ENCODE results near the gene CFAP299.

Gene CFAP299

DNA sequence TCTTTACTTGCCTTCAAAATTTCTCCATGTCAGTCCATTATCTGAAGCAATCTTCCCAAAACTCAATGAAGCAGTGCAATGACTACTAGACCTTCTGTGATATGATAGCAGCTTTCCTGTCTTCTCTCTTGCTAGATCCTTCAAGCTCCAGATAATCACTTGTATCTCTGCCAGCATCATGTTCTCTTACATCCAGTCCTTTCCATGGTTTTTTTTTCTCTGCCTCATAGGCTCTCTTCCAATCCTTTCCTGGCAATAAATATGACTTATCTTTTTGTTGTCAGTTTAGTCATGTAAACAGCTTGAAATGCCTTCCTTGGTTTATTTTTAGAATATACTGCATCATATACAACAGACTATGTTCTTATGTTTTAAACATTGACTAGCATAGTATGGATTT is 193.5 kb downstream of the CFAP299 start:
- no peak for DNase-seq

DNA sequence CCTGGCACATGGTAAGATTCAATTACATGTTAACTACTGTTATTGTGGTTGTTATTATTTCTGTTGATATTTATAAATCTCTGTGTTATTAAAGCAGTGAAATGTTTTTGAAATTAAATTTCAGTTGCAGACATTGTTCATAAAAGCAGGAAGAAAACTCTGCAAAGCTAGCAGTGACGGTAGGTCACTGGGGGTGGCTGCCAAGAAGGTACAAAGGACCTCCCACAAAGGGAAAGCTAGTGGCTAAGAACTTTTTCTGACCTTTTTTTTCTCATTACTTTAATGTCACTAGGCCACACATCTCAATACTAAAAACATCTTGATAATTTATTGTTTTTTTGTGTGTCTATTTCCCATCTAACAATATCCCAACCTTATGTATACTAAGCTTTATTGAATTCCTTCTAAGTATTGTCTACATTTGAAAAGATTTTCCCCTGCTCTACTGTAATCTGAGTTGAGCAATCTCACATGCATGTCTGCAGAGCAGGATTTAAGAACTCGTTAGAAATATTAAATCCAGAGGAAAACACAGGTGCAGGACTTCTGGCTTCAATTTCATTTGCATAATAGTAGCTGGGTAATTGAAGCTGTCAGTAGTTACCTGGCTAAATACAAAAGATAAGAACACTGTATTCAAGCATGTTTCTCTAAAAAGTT is 197.3 kb downstream of the CFAP299 start:
- no peak for DNase-seq

DNA sequence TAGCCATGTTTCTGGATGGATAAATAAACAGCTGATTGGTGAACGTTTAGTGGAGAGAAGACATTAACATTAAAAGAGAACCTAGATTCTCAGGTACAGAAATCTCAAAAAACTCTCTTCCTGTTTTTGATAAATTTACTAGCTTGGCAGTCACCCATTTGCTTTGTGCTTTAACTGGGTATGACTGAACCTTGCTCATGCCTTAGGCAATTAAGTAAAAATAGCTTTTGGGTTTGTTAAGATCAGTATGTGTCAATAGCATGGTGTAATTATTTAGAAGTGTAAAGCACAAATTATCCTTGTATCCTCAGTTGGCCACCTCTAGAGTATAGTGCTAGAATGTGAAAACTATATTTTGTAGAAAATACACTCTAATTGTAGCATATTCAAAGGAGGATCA is 200.0 kb downstream of the CFAP299 start:
- DNase-seq = no peak

DNA sequence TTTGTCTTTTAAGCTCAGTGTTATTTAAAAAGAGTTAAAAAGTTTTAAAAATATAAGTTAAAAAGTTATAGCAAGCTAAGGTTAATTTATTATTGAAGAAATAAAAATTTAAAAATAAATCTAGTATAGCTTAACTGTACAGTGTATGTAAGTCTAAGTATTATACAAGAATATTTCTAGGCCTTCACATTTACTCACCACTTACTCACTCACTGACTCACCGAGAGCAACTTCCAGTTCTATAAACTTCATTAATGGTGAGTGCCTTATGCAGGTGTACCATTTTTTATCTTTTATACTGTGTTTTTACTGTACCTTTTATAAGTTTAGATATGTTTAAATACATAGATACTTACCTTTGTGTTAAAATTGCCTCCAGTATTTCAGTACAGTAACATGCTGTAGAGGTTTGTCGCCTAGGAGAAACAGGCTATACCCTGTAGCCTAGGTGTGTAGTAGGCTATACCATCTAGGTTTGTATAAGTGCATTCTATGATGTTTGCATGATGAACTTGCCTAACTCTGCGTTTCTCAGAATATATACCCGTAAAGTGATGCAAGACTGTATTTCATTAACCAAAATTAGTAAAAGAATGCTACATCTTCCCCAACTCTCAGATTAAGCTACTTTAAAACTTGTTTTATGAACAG is 202.9 kb downstream of the CFAP299 start:
- no peak for DNase-seq

DNA sequence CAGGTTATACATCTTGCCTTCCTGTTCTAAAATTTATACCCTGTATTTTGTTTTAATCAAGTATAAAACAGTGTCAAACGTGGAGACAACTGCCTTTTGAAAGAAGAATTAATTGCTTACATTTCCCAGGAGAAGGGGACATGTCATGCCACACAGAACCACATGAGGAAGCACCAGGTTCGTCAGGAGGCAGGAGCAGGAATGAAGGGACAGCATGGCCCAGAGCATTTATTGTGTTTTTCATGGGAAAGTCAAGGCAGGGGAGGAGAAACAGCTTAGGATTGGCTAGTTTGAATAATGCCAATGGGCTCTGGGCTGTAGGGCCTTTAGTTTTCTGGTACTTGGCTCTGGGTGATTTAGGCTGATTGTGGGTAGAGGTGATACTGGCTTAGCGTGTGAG is 203.7 kb downstream of the CFAP299 start:
- no peak for DNase-seq

DNA sequence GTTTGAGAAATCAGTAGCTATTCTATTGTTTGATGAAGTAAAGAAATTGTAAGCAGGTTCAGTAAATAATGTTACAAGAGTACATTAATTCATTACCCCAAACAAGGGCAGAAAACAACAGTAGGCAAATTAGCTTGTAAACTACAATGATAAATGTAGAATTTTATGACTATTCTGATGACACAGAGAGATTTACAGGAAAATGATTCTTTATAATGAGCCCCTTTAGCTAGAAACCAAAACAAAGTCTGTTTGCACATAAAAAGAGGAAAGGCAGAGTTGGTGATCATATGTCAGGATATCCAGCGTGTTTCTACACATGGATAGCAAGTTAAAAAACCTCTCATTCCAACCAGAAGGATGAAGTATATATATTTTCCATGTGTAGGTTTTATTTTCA is 204.8 kb downstream of the CFAP299 start:
- no peak for DNase-seq

DNA sequence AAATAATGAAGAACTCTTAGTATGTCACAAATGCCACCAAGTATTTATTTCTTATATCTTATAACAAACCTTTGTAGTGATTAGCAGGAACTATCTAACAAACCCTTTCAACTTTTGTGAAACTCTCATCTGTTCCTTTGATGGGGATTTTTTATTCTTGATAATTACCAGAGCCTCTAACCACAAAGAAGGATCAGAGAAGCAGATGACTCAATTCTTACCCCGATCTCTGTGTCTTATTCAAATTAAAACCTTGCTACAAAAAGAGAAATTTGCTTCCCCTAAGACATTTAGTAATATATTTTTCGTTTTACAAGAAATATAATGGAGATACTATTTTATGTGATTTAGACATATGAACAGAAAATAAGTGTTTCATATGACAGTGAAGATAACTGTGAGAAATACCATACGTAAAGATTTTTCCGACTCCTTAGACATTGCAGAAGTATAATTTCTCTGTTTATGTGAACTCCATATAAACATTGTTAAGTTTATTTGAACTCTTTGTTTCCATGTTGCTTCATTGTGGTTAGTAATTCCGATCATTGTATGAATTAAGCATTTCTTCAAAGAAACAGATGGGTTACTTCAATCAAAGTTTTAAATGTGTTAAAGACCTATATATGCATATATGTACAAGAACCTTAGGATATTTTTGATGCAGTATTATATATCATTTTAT is 205.4 kb downstream of the CFAP299 start:
- no peak for DNase-seq

DNA sequence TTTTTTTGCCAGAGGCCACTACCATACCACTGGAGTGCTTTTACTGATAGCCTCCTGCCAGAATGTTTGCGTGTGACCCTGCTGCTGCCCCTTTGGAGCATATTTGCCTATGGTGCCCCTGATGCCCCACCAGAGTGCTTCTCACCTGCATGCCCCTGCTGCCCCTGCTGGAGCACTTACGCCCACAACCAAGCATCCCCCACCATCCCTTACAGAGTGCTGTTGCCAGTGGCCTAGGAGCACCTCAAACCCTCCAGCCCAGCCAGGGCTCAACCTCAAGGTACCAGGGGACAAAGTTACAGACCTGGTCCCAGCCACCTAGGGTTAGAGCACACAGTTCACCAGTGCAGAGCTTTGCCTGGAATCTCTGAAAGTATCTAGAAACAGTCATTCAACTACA is 207.2 kb downstream of the CFAP299 start:
- no peak for DNase-seq

GRCh38 chr4:80560337-80560736 is 224.8 kb downstream of the CFAP299 start:
- DNase-seq = no peak

DNA sequence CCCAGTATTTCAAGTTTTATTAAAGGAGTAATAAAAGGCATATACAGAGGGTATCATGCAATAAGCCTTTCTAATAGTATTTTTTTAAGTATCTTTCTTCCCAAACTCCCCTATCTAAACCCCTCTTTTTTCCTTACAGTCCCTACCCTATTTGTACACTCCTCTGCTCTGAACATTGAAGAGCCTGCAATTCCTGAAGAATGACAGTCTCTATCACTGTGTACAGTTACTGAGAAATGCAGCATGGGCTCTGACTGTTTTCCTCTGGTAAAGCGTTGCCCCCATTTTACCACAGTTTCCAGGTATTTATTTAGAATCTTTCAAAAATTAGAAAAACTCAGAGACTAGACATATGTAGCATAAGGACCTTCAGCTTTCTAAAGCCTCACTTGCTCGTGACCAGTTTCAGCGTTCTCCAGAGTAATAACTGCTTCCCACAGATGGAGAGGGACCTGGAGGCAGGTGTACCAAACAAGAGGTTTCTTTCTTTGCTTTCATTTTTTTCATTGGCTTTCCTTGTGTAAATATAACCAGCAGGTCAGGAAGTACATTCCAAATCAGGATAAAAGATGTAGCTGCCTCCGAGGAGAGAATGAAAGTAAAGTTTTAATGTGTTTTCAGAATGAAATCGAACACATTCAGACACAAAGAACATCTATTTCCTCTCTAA is 230.8 kb downstream of the CFAP299 start:
- DNase-seq = peak; percentile 18

DNA sequence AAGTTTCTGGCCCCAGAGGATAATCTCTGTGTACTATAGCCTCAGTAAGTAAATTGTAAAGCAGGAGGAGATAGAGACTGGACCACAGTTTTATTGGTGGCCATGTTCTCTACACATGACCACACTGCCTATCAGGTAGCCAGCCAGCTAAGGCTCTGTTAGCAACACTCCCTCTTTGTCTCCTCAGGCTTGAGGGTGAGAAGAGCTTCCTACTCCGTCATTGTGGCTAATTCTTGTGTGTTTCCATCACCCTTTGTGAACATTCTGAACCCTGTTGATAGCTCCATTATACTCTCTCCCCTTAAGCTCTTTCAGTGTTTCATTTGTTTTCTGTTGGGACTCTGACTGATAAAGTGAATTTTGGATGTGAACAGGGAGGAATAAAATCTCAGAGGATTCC is 233.4 kb downstream of the CFAP299 start:
- DNase-seq = peak; percentile 11

DNA sequence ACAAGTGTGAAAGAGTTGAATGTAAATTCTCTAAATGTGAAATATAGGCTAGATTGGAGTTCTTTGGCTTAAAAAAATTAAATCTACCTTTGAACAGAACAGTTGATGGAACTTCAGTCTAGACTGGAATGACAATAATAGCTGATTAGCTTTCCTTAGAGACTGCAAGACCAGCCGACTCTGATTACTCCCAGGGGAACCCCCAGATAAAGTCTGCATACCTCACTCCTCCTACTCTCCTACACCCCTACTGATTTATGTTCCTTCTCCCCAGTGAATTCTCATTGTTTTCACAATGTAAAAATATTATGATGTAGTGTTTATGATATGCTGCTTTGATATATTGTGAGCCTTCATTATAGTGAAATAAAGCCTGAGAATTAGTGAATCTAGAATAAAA is 241.3 kb downstream of the CFAP299 start:
- DNase-seq = no peak

- no peak for DNase-seq
Observed at GRCh38 chr4:80578001-80578400, 242.5 kb downstream of the CFAP299 start.

DNA sequence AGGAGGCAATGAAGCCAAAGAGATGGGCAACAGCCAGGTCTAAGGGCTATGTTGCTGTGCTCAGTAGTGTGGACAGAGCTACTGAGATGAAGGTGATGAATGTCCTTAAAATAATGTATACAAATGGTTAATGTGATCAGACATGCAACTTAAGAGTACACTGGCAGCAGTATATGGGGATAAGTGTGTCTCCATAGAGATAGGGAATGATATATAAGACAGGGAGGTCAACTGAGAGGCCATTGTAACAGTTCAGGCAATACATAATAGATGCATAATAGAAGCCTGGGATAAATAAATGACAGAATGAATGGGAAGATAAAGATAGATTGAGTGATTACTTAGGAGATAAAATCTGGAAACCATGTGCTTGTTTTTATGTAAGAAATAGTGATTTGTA is 250.0 kb downstream of the CFAP299 start:
- no peak for DNase-seq

- DNase-seq = no peak
Observed at GRCh38 chr4:80586716-80587115, 251.2 kb downstream of the CFAP299 start.

GRCh38 chr4:80587871-80588385 is 252.4 kb downstream of the CFAP299 start:
- no peak for DNase-seq

- peak; percentile 18 for DNase-seq
Observed at GRCh38 chr4:80592950-80593349, 257.4 kb downstream of the CFAP299 start.

- no peak for DNase-seq
Observed at GRCh38 chr4:80594701-80595100, 259.2 kb downstream of the CFAP299 start.

DNA sequence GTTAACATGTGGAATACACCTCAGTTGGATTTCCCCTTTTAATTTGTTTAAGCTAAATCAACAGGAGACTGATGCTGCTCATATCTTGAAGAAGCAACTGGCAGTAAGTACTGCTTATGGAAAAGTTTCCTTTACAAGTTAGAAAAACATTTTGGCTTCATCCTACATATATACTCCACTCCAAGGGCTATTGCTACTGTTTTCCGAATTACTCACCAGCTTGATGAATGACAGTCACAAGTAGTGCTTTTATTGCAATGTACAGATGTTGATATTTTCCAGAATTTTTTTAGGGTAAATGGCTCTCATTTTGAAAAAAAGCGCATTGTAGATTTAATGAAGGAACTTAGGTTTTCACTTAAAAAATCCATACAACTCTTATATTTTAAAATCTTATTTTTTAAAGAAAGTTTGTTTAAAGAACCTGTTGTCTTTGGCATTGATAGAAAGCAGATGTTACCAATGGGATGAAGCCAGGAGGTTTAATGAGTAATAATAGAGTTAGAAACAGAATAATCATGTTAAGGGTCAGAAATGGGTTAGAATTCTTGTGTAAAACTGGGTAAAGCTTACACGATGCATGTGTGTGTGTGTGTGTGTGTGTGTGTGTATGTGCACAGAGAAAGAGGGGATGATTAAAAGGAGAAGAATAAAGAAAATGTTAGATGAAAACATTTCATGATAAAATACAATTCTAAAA is 272.9 kb downstream of the CFAP299 start:
- DNase-seq = no peak

GRCh38 chr4:80610199-80610598 is 274.7 kb downstream of the CFAP299 start:
- no peak for DNase-seq

- DNase-seq = peak; percentile 19
Observed at GRCh38 chr4:80610845-80611677, 275.5 kb downstream of the CFAP299 start.

DNA sequence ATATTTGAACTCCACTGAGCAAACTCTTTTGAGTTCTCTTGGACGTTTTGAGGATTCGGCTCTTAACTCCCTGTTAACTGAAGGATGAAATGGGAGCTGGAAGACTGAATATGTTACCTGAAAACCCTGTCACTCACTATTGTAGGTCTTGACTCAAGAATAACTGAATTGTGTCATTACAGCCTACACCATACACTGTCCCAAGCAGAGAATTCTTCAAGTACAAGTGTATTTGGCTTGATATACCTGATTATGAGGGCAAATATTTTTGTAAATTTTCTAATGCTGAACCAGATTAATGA is 276.1 kb downstream of the CFAP299 start:
- DNase-seq = no peak
